Vagina (tissue), 2 donors: ENCODE results near the gene NANOS3. TPM values are rescaled to one million over a fixed set of nuclear protein-coding genes. Genes with fewer than 3 reads are reported as not detected.

Experiments
- DNase-seq, 2 donors: peaks; one replicate each; pipeline ENCODE4 v3.0.0-alpha.2; 2017; ENCODE audit errors: extremely low spot score in 2 of 2
- H3K27ac ChIP-seq: fragments of 200-600 bp; sonication (generic); one replicate; pipeline ENCODE4 v1.5.1; 2019
- H3K27me3 ChIP-seq: fragments of 200-600 bp; sonication (generic); one replicate; pipeline ENCODE4 v1.5.1; 2019
- H3K36me3 ChIP-seq, 2 donors: fragments of 200-600 bp; sonication (generic); one replicate each; pipeline ENCODE4 v1.5.1; 2017 to 2019
- H3K4me1 ChIP-seq: fragments of 200-600 bp; sonication (generic); one replicate; pipeline ENCODE4 v1.5.1; 2019
- H3K4me3 ChIP-seq, 2 donors: fragments of 200-600 bp; sonication (generic); 1 replicate in 1 of 2; 2 replicates in 1 of 2; pipeline ENCODE4 v1.5.1; 2016 to 2019
- H3K9me3 ChIP-seq: fragments of 200-600 bp; sonication (generic); one replicate; pipeline ENCODE4 v1.5.1; 2019
- CTCF ChIP-seq, 3 experiments: fragments of 450-650 bp in 2 of 3; fragments of 200-600 bp in 1 of 3; sonication (generic) in 1 of 3; IDR thresholded peaks; one replicate each; pipeline ENCODE4 v1.5.1; 2017 to 2019; ENCODE audit warnings: antibody characterized with exemption in 3 of 3, mild to moderate bottlenecking in 2 of 3, moderate library complexity in 2 of 3
- POLR2A ChIP-seq, 2 donors: fragments of 450-650 bp; IDR thresholded peaks; one replicate each; pipeline ENCODE4 v1.6.1; 2017; ENCODE audit warnings: antibody characterized with exemption in 2 of 2, mild to moderate bottlenecking in 2 of 2, moderate library complexity in 2 of 2
- POLR2AphosphoS5 ChIP-seq, 2 donors: sonication (generic); formaldehyde crosslinking; IDR thresholded peaks; one replicate each; pipeline ENCODE4 v1.9.0; 2017; ENCODE audit warnings: antibody characterized with exemption in 2 of 2, mild to moderate bottlenecking in 2 of 2, low read depth in 1 of 2; ENCODE audit not compliant: insufficient read depth in 1 of 2
- intact Hi-C: fragments of 100-400 bp; cut with DNase I; formaldehyde crosslinking; loops from one replicate; pipeline ENCODE4 v1.15.1; 2023
- total RNA-seq: library from RNA; depleted of rRNA; stranded (reverse); fragments of >200 nt; gene quantifications from one replicate; pipeline ENCODE4 v1.2.3, GENCODE V29; 2016

NANOS3 gene
- total RNA-seq, 1 donor from 2014 or later = not detected

GRCh38 chr19:13872695-13873389 is 4.1 kb upstream of the NANOS3 start:
- peak overlapping the region; percentile 23 for H3K27ac ChIP-seq
- intact Hi-C loops = loop anchor here (10.0 kb wide), 1 partner anchor 278 kb away; no protein-coding TSS in a partner anchor
- TF ChIP-seq POLR2AphosphoS5 (IDR thresholded peaks at IDR 0.05; ENCODE audit: insufficient read depth in 1 of 2, low read depth in 1 of 2) (no peak), POLR2A (IDR thresholded peaks at IDR 0.05) (no peak), CTCF (IDR thresholded peaks at IDR 0.05) (no peak)

GRCh38 chr19:13873834-13874515 is 3.0 kb upstream of the NANOS3 start:
- H3K27me3 ChIP-seq = no peaks in the 10 kb centered on the region
- no peaks in the 10 kb centered on the region for H3K9me3 ChIP-seq
- intact Hi-C loops = loop anchor here (10.0 kb wide), 1 partner anchor 279 kb away; no protein-coding TSS in a partner anchor
- no peak overlapping the region for H3K4me3 ChIP-seq
- TF ChIP-seq POLR2AphosphoS5 (IDR thresholded peaks at IDR 0.05; ENCODE audit: insufficient read depth in 1 of 2, low read depth in 1 of 2) = no peak
- no peak for TF ChIP-seq POLR2A (IDR thresholded peaks at IDR 0.05)
- no peak for TF ChIP-seq CTCF (IDR thresholded peaks at IDR 0.05)
- no peak for DNase-seq
- H3K36me3 ChIP-seq = no peaks in the 10 kb centered on the region
- no peak overlapping the region for H3K27ac ChIP-seq
- H3K4me1 ChIP-seq = peaks cover 13% of the 10 kb centered on the region

More at GRCh38 chr19:13872695-13873389, 4.1 kb upstream of the NANOS3 start:
- no peak for DNase-seq
- no peaks in the 10 kb centered on the region for H3K9me3 ChIP-seq
- peaks cover 13% of the 10 kb centered on the region for H3K4me1 ChIP-seq
- H3K4me3 ChIP-seq = peak overlapping the region; percentile 45 to 50
- no peaks in the 10 kb centered on the region for H3K27me3 ChIP-seq
- no peaks in the 10 kb centered on the region for H3K36me3 ChIP-seq

GRCh38 chr19:13875824-13876223 is 1.1 kb upstream of the NANOS3 start:
- intact Hi-C loops = loop anchor here (10.0 kb wide), 1 partner anchor 281 kb away; no protein-coding TSS in a partner anchor
- TF ChIP-seq POLR2AphosphoS5 (IDR thresholded peaks at IDR 0.05; ENCODE audit: insufficient read depth in 1 of 2, low read depth in 1 of 2) = no peak
- no peak for TF ChIP-seq POLR2A (IDR thresholded peaks at IDR 0.05)
- TF ChIP-seq CTCF (IDR thresholded peaks at IDR 0.05) = no peak
- H3K27ac ChIP-seq = no peak overlapping the region

GRCh38 chr19:13877303-13877702 is 369 bp downstream of the NANOS3 start:
- DNase-seq = no peak
- Histone ChIP-seq H3K9me3 (no peaks in the 10 kb centered on the region), H3K4me1 (peaks cover 42% of the 10 kb centered on the region), H3K4me3 (no peak overlapping the region), H3K27me3 (no peaks in the 10 kb centered on the region), H3K27ac (no peak overlapping the region), H3K36me3 (no peaks in the 10 kb centered on the region)
- TF ChIP-seq CTCF (IDR thresholded peaks at IDR 0.05) (no peak), POLR2A (IDR thresholded peaks at IDR 0.05) (no peak), POLR2AphosphoS5 (IDR thresholded peaks at IDR 0.05; ENCODE audit: insufficient read depth in 1 of 2, low read depth in 1 of 2) (no peak)
- intact Hi-C loops = loop anchor here (10.0 kb wide), 1 partner anchor 283 kb away; no protein-coding TSS in a partner anchor

More at GRCh38 chr19:13875824-13876223, 1.1 kb upstream of the NANOS3 start:
- Histone ChIP-seq H3K9me3 (no peaks in the 10 kb centered on the region), H3K4me1 (peaks cover 27% of the 10 kb centered on the region), H3K4me3 (no peak overlapping the region), H3K36me3 (no peaks in the 10 kb centered on the region), H3K27me3 (no peaks in the 10 kb centered on the region)
- no peak for DNase-seq
